ENCODE results near the gene XRCC4.
"Not testable (repeated sequence)": the region's sequence is repeated elsewhere in the genome, so short reads cannot be mapped to it uniquely, and the experiment has no call there.

The XRCC4 gene

GRCh38 chr5:83192947-83193346 lies 115.6 kb downstream of the XRCC4 start:
- no peak for DNase-seq

- DNase-seq, result no peak
These were observed 120.1 kb downstream of the XRCC4 start for GRCh38 chr5:83197326-83197967.

GRCh38 chr5:83199126-83199525 lies 121.8 kb downstream of the XRCC4 start:
- no peak for DNase-seq

- no peak for DNase-seq
These were observed 127.3 kb downstream of the XRCC4 start for GRCh38 chr5:83204651-83205050.

- DNase-seq, result no peak
These were observed 132.6 kb downstream of the XRCC4 start for GRCh38 chr5:83209963-83210362.

- DNase-seq, result no peak
These were observed 141.7 kb downstream of the XRCC4 start for GRCh38 chr5:83219077-83219476.

GRCh38 chr5:83219495-83219894 lies 142.1 kb downstream of the XRCC4 start:
- no peak for DNase-seq

GRCh38 chr5:83220331-83220730 lies 143.0 kb downstream of the XRCC4 start:
- DNase-seq, result no peak

GRCh38 chr5:83222906-83223305 lies 145.6 kb downstream of the XRCC4 start:
- no peak for DNase-seq

- no peak for DNase-seq
These were observed 150.3 kb downstream of the XRCC4 start for GRCh38 chr5:83227611-83228010.

GRCh38 chr5:83230511-83230910 lies 153.2 kb downstream of the XRCC4 start:
- no peak for DNase-seq

- no peak for DNase-seq
These were observed 167.2 kb downstream of the XRCC4 start for GRCh38 chr5:83244516-83244915.

GRCh38 chr5:83245037-83245436 lies 167.7 kb downstream of the XRCC4 start:
- no peak for DNase-seq

- DNase-seq, result no peak
These were observed 168.7 kb downstream of the XRCC4 start for GRCh38 chr5:83246071-83246470.

- no peak for DNase-seq
These were observed 171.8 kb downstream of the XRCC4 start for GRCh38 chr5:83249156-83249555.

GRCh38 chr5:83251849-83252248 lies 174.5 kb downstream of the XRCC4 start:
- DNase-seq, result no peak

- no peak for DNase-seq
These were observed 176.4 kb downstream of the XRCC4 start for GRCh38 chr5:83253720-83254119.

- no peak for DNase-seq
These were observed 177.9 kb downstream of the XRCC4 start for GRCh38 chr5:83255268-83255667.

- no peak for DNase-seq
These were observed 178.9 kb downstream of the XRCC4 start for GRCh38 chr5:83256091-83256780.

- DNase-seq, result not testable (repeated sequence)
These were observed 180.3 kb downstream of the XRCC4 start for GRCh38 chr5:83257684-83258083.

- DNase-seq, result no peak
These were observed 188.0 kb downstream of the XRCC4 start for GRCh38 chr5:83265318-83265717.

- DNase-seq, result no peak
These were observed 193.0 kb downstream of the XRCC4 start for GRCh38 chr5:83270311-83270710.

GRCh38 chr5:83277154-83277553 lies 199.8 kb downstream of the XRCC4 start:
- DNase-seq, result no peak

- no peak for DNase-seq
These were observed 200.6 kb downstream of the XRCC4 start for GRCh38 chr5:83277953-83278352.

GRCh38 chr5:83281176-83281575 lies 203.8 kb downstream of the XRCC4 start:
- no peak for DNase-seq

Measured in CD4-positive, alpha-beta T cell treated with Interleukin-12 subunit alpha and Interleukin-12 subunit beta, for 1 hour (primary cell).